Measurements from ENCODE around the gene SFT2D1. TPM values are rescaled to one million over a fixed set of nuclear protein-coding genes. Genes with fewer than 3 reads are reported as not detected.
"Not testable (repeated sequence)": the region's sequence is repeated elsewhere in the genome, so short reads cannot be mapped to it uniquely, and the experiment has no call there.

The SFT2D1 gene
- total RNA-seq, 1 donor from 2014 or later, result 62.4 TPM

- TF ChIP-seq, protein P1, sequence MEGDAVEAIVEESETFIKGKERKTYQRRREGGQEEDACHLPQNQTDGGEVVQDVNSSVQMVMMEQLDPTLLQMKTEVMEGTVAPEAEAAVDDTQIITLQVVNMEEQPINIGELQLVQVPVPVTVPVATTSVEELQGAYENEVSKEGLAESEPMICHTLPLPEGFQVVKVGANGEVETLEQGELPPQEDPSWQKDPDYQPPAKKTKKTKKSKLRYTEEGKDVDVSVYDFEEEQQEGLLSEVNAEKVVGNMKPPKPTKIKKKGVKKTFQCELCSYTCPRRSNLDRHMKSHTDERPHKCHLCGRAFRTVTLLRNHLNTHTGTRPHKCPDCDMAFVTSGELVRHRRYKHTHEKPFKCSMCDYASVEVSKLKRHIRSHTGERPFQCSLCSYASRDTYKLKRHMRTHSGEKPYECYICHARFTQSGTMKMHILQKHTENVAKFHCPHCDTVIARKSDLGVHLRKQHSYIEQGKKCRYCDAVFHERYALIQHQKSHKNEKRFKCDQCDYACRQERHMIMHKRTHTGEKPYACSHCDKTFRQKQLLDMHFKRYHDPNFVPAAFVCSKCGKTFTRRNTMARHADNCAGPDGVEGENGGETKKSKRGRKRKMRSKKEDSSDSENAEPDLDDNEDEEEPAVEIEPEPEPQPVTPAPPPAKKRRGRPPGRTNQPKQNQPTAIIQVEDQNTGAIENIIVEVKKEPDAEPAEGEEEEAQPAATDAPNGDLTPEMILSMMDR (conservative IDR thresholded peaks at IDR 0.05; ENCODE audit: low read depth, low read length), result no peak
- no peak for DNase-seq (ENCODE audit: low read depth)
- H3K4me3 ChIP-seq (ENCODE audit: low read depth, low read length), result no peak overlapping the region
Observed at GRCh38 chr6:166365221-166365620, 22.9 kb upstream of the SFT2D1 start.

GRCh38 chr6:166364456-166364855 lies 22.1 kb upstream of the SFT2D1 start:
- no peak for DNase-seq (ENCODE audit: low read depth)
- TF ChIP-seq, protein P1 (conservative IDR thresholded peaks at IDR 0.05; ENCODE audit: low read depth, low read length), result no peak
- no peak overlapping the region for H3K4me3 ChIP-seq (ENCODE audit: low read depth, low read length)

GRCh38 chr6:166362427-166362826 lies 20.1 kb upstream of the SFT2D1 start:
- H3K4me3 ChIP-seq (ENCODE audit: low read depth, low read length), result not testable (repeated sequence)

DNA sequence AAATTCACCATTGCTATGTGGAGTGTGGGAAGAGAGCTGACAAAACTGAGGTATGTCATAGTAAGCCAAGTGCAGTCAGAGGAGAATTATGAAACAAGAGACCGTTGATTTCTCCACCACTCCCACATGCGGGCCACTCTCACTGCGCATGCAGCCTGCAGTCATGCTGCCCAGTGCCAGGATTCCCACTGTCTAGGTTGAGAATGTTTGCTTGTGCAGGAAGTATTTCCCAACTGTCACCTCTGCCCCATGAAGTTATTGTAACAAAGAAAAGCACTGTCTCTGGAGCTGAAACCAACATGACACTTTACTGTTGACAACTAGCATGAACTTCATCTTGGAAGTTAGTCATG lies 18.7 kb upstream of the SFT2D1 start:
- DNase-seq (ENCODE audit: low read depth), result no peak
- TF ChIP-seq, protein P1 (conservative IDR thresholded peaks at IDR 0.05; ENCODE audit: low read depth, low read length), result no peak
- H3K4me3 ChIP-seq (ENCODE audit: low read depth, low read length), result no peak overlapping the region

More at GRCh38 chr6:166362427-166362826, 20.1 kb upstream of the SFT2D1 start:
- DNase-seq (ENCODE audit: low read depth), result not testable (repeated sequence)

DNA sequence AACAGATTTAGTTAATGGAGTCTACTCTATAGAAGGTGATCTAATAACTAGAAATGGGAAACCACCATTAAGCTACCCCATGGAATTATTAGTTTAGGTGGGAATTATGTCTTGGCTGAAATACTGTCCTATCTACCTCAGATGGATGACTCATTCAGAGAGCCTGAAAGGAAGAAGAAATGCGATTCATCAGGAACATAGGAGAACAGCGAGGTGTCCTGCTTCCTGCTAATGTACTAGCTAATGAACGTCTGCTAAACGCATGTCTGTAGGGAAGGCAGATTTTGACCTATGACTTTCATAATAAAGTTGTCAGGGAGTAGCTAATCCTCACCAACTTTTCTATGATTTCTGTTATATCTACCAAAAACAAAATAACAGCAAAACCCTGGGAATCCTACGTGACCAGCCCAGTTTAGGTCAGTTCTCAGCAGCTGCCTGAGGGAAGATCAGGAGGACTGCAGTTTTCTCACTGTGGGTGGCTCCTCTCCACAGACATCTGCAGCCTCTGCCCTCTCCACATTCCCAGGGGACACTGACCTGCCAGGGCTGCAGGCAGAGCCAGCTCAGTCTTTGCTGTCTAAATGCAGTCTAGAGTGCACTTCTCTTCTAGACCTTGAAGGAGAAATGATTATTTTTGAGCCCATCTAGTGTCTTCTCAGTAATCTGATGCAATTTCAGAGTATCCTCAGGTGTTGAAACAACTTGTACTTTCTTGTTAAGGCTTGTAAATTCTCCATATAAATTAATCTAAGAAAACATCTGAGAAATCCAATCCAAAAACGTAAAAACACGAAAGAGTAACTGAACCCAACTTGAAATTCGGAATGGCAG lies 18.1 kb upstream of the SFT2D1 start:
- H3K4me3 ChIP-seq (ENCODE audit: low read depth, low read length), result no peak overlapping the region
- no peak for DNase-seq (ENCODE audit: low read depth)
- TF ChIP-seq, protein P1 (conservative IDR thresholded peaks at IDR 0.05; ENCODE audit: low read depth, low read length), result no peak

DNA sequence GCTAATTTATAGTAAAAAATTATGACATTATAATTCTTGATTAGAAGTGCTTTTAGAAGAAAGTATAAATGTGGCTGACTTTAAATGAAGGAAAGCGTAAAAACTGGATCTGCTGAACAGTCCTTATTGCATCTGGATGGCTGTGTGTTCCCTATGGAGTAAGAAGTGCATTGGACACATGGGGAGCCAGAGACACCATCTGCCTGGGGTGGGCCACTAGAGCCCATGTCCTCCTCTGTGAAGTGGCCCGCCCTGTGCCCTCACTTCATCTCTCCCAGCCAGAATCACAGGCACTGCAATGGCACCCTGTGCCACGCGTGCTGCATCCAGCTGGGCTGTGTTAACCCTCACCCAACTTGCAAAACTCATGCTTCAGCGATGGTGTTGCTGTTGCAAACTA lies 13.2 kb upstream of the SFT2D1 start:
- TF ChIP-seq, protein P1 (conservative IDR thresholded peaks at IDR 0.05; ENCODE audit: low read depth, low read length), result no peak

GRCh38 chr6:166354965-166355364 lies 12.6 kb upstream of the SFT2D1 start:
- TF ChIP-seq, protein P1 (conservative IDR thresholded peaks at IDR 0.05; ENCODE audit: low read depth, low read length), result no peak
- DNase-seq (ENCODE audit: low read depth), result no peak

More for the DNA sequence above, 13.2 kb upstream of the SFT2D1 start:
- H3K4me3 ChIP-seq (ENCODE audit: low read depth, low read length), result no peak overlapping the region
- no peak for DNase-seq (ENCODE audit: low read depth)

More at GRCh38 chr6:166354965-166355364, 12.6 kb upstream of the SFT2D1 start:
- no peak overlapping the region for H3K4me3 ChIP-seq (ENCODE audit: low read depth, low read length)
